GM23338 (cell line): ENCODE data around the gene RASL10B. TPM values are rescaled to one million over a fixed set of nuclear protein-coding genes. Genes with fewer than 3 reads are reported as not detected.

Source experiments
- ATAC-seq: fragments of 200-7000 bp; cut with Tn5 transposase; 3 replicates; pipeline ENCODE4 v1.9.1; 2020
- DNase-seq: peaks from one replicate; pipeline ENCODE4 v3.0.0-alpha.2; 2015; ENCODE audit warnings: low spot score
- H2AFZ ChIP-seq: fragments of 200-600 bp; sonication (generic); 2 replicates; pipeline ENCODE4 v1.8.0; 2016; ENCODE audit warnings: antibody characterized with exemption, mild to moderate bottlenecking, moderate library complexity
- H3F3A ChIP-seq: fragments of 200-600 bp; sonication (generic); replicated peaks from 2 replicates; pipeline ENCODE4 v1.8.0; 2017; ENCODE audit warnings: antibody characterized with exemption, mixed run types, low read depth
- H3K27ac ChIP-seq: fragments of 200-600 bp; sonication (generic); 2 replicates; pipeline ENCODE4 v1.6.1; 2016; ENCODE audit warnings: low read depth
- H3K27me3 ChIP-seq: fragments of 200-600 bp; sonication (generic); 2 replicates; pipeline ENCODE4 v1.8.0; 2016; ENCODE audit warnings: mild to moderate bottlenecking, mixed run types, moderate library complexity; ENCODE audit not compliant: insufficient read depth
- H3K36me3 ChIP-seq: fragments of 200-600 bp; sonication (generic); 2 replicates; pipeline ENCODE4 v1.8.0; 2016; ENCODE audit warnings: mild to moderate bottlenecking; ENCODE audit not compliant: insufficient read depth
- H3K4me1 ChIP-seq: fragments of 200-600 bp; sonication (generic); 2 replicates; pipeline ENCODE4 v1.8.0; 2016; ENCODE audit warnings: mild to moderate bottlenecking, moderate library complexity; ENCODE audit not compliant: insufficient read depth
- H3K4me2 ChIP-seq: fragments of 200-600 bp; sonication (generic); 2 replicates; pipeline ENCODE4 v1.7.1; 2017; ENCODE audit warnings: mixed run types
- H3K4me3 ChIP-seq: fragments of 200-600 bp; sonication (generic); 2 replicates; pipeline ENCODE4 v1.6.1; 2016; ENCODE audit warnings: mixed run types
- H3K79me2 ChIP-seq: fragments of 200-600 bp; sonication (generic); replicated peaks from 2 replicates; pipeline ENCODE4 v1.8.0; 2017; ENCODE audit warnings: mild to moderate bottlenecking; ENCODE audit not compliant: insufficient read depth
- H3K9me2 ChIP-seq: fragments of 200-600 bp; sonication (generic); 2 replicates; pipeline ENCODE4 v1.8.0; 2017; ENCODE audit not compliant: insufficient read depth
- H4K20me1 ChIP-seq: fragments of 200-600 bp; sonication (generic); replicated peaks from 2 replicates; pipeline ENCODE4 v1.8.0; 2017; ENCODE audit warnings: mild to moderate bottlenecking; ENCODE audit not compliant: insufficient read depth
- H3K27ac Mint-ChIP-seq: 2 replicates; pipeline ENCODE4 v1.8.0; 2020; ENCODE audit warnings: inconsistent platforms, mild to moderate bottlenecking, moderate library complexity, mixed read lengths
- H3K27me3 Mint-ChIP-seq: 3 replicates; pipeline ENCODE4 v1.8.0; 2022; ENCODE audit warnings: low read depth, mild to moderate bottlenecking, moderate library complexity, mixed read lengths, inconsistent platforms; ENCODE audit not compliant: insufficient read depth, poor library complexity
- H3K36me3 Mint-ChIP-seq: 3 replicates; pipeline ENCODE4 v1.8.0; 2021; ENCODE audit warnings: low read depth, mild to moderate bottlenecking, inconsistent platforms, moderate library complexity, mixed read lengths
- H3K4me1 Mint-ChIP-seq: 3 replicates; pipeline ENCODE4 v1.8.0; 2020; ENCODE audit warnings: mild to moderate bottlenecking, inconsistent platforms, mixed read lengths
- H3K4me3 Mint-ChIP-seq: 3 replicates; pipeline ENCODE4 v1.8.0; 2021; ENCODE audit warnings: moderate library complexity, mild to moderate bottlenecking, inconsistent platforms, mixed read lengths
- H3K9me3 Mint-ChIP-seq: 3 replicates; pipeline ENCODE4 v1.8.0; 2020; ENCODE audit warnings: moderate library complexity, mild to moderate bottlenecking, inconsistent platforms, mixed read lengths
- CREB1 ChIP-seq: fragments of 250-450 bp; sonication (Bioruptor Pico); IDR thresholded peaks from 2 replicates; pipeline ENCODE4 v1.5.0; 2020; ENCODE audit warnings: low read depth, mild to moderate bottlenecking, moderate library complexity
- ETS1 ChIP-seq: IDR thresholded peaks from 2 replicates; pipeline ENCODE4 v1.6.1; 2016; ENCODE audit warnings: antibody characterized with exemption
- EZH2 ChIP-seq: fragments of 200-600 bp; sonication (generic); IDR thresholded peaks from one replicate; pipeline ENCODE4 v1.8.0; 2017; ENCODE audit warnings: antibody characterized with exemption, mild to moderate bottlenecking, low read depth; ENCODE audit not compliant: unreplicated experiment
- EZH2phosphoT487 ChIP-seq: fragments of 200-600 bp; sonication (generic); IDR thresholded peaks from one replicate; pipeline ENCODE4 v1.8.1; 2018; ENCODE audit warnings: antibody characterized with exemption; ENCODE audit not compliant: unreplicated experiment
- JUNB ChIP-seq: IDR thresholded peaks from one replicate; pipeline ENCODE4 v1.6.1; 2016; ENCODE audit warnings: antibody characterized with exemption; ENCODE audit not compliant: unreplicated experiment
- NANOG ChIP-seq: IDR thresholded peaks from 2 replicates; pipeline ENCODE4 v1.6.1; 2016; ENCODE audit warnings: antibody characterized with exemption, borderline replicate concordance
- POLR2AphosphoS5 ChIP-seq: IDR thresholded peaks from 2 replicates; pipeline ENCODE4 v1.6.1; 2016; ENCODE audit warnings: antibody characterized with exemption, low read depth
- REST ChIP-seq: IDR thresholded peaks from one replicate; pipeline ENCODE4 v1.6.1; 2018; ENCODE audit warnings: antibody characterized with exemption; ENCODE audit not compliant: unreplicated experiment
- STAT1 ChIP-seq: IDR thresholded peaks from one replicate; pipeline ENCODE4 v1.6.1; 2016; ENCODE audit warnings: antibody characterized with exemption; ENCODE audit not compliant: unreplicated experiment
- ZNF114 ChIP-seq: fragments of 250-450 bp; sonication (Bioruptor Pico); IDR thresholded peaks from 2 replicates; pipeline ENCODE4 v1.5.0; 2020; ENCODE audit warnings: mild to moderate bottlenecking, moderate library complexity
- polyA plus RNA-seq: library from polyadenylated mRNA; unstranded; fragments of >200 nt; fragmentation: Nextera tagmentation; extraction: Ambion mirVana; gene quantifications from 2 replicates; pipeline ENCODE4 v1.2.1, GENCODE V29; 2016
- total RNA-seq: library from RNA; depleted of rRNA; stranded (reverse); fragments of >200 nt; shearing (Covaris generic); gene quantifications from 2 replicates; pipeline ENCODE4 v1.2.3, GENCODE V29; 2014

RASL10B gene
- total and polyA plus RNA-seq, 2 experiments from 2014 or later = 7.1 to 26.2 TPM

- Histone ChIP-seq H3K27me3 (no peaks in the 10 kb centered on the region), H3K36me3 (0 out of 2 replicates have a peak, but pooled peaks cover 3% of the 10 kb centered on the region), H2AFZ (no peak overlapping the region), H3K9me2 (no peaks in the 10 kb centered on the region), H3K4me1 (peaks cover 9% of the 10 kb centered on the region; the same call in 1 of the 2 replicates), H3F3A (no peaks in the 10 kb centered on the region), H3K27ac (peak overlapping the region; percentile 1; the same call in 1 of the 2 replicates), H3K4me2 (peak overlapping the region; percentile 26; the same call in 1 of the 2 replicates), H3K4me3 (no peak overlapping the region), H4K20me1 (no peaks in the 10 kb centered on the region), H3K79me2 (no peaks in the 10 kb centered on the region)
- Mint-ChIP-seq H3K27ac (0 out of 2 replicates have a peak overlapping the region, but pooled peaks have one; percentile 5), H3K4me1 (peaks cover 20% of the 10 kb centered on the region), H3K27me3 (peaks cover 3% of the 10 kb centered on the region), H3K36me3 (peaks cover 33% of the 10 kb centered on the region), H3K9me3 (no peaks in the 10 kb centered on the region), H3K4me3 (no peak overlapping the region)
- TF ChIP-seq REST (no peak), POLR2AphosphoS5 (no peak), STAT1 (no peak), ETS1 (no peak), CREB1 (CRISPR knock-in tag) (no peak), EZH2phosphoT487 (no peak), ZNF114 (no peak)
- DNase-seq (peak; percentile 63), ATAC-seq (peak; percentile 94)
Observed at GRCh38 chr17:35684055-35684802, 47.2 kb upstream of the RASL10B start.

GRCh38 chr17:35692512-35693210, 38.8 kb upstream of the RASL10B start:
- H3K9me3 Mint-ChIP-seq = no peaks in the 10 kb centered on the region
- H3F3A ChIP-seq = no peaks in the 10 kb centered on the region
- no peak overlapping the region for H3K4me3 ChIP-seq
- no peak overlapping the region for H3K4me3 Mint-ChIP-seq
- H3K27ac Mint-ChIP-seq = no peak overlapping the region
- H3K27me3 Mint-ChIP-seq = no peaks in the 10 kb centered on the region
- no peaks in the 10 kb centered on the region for H3K9me2 ChIP-seq
- no peaks in the 10 kb centered on the region for H3K79me2 ChIP-seq
- no peaks in the 10 kb centered on the region; the same call in 1 of the 2 replicates for H4K20me1 ChIP-seq
- no peaks in the 10 kb centered on the region for H3K27me3 ChIP-seq
- peaks cover 18% of the 10 kb centered on the region for H3K4me1 Mint-ChIP-seq
- no peak overlapping the region for H3K4me2 ChIP-seq
- no peak overlapping the region for H2AFZ ChIP-seq
- peaks cover 3% of the 10 kb centered on the region; the same call in 1 of the 2 replicates for H3K36me3 ChIP-seq
- ATAC-seq (no peak), DNase-seq (no peak)
- H3K4me1 ChIP-seq = peaks cover 11% of the 10 kb centered on the region; the same call in 1 of the 2 replicates
- H3K36me3 Mint-ChIP-seq = peaks cover 18% of the 10 kb centered on the region
- H3K27ac ChIP-seq = no peak overlapping the region
- TF ChIP-seq JUNB (no peak), EZH2 (no peak), NANOG (no peak), ZNF114 (no peak)
